KOPT-K1 (cell line): ENCODE results near the gene NPNT.

Experiments used
- H3K27ac ChIP-seq: fragments of 200-600 bp; sonication (generic); 2 replicates; pipeline ENCODE4 v1.5.1; 2016; ENCODE audit warnings: antibody characterized with exemption, mild to moderate bottlenecking, low read depth, low read length; ENCODE audit not compliant: poor library complexity, severe bottlenecking
- H3K36me3 ChIP-seq: fragments of 200-600 bp; sonication (generic); 2 replicates; pipeline ENCODE4 v1.5.1; 2017; ENCODE audit warnings: antibody characterized with exemption, mild to moderate bottlenecking, low read length, moderate library complexity; ENCODE audit not compliant: insufficient read depth
- H3K9me3 ChIP-seq: fragments of 200-600 bp; sonication (generic); 2 replicates; pipeline ENCODE4 v1.5.1; 2017; ENCODE audit warnings: antibody characterized with exemption, low read length, mild to moderate bottlenecking; ENCODE audit not compliant: insufficient read depth, poor library complexity, severe bottlenecking

Gene NPNT

GRCh38 chr4:106010761-106011160 is 115.5 kb downstream of the NPNT start:
- H3K9me3 ChIP-seq = peaks cover 11% of the 10 kb centered on the region
- H3K27ac ChIP-seq = no peak overlapping the region
- H3K36me3 ChIP-seq = no peaks in the 10 kb centered on the region

GRCh38 chr4:106011387-106011786 is 116.1 kb downstream of the NPNT start:
- no peak overlapping the region for H3K27ac ChIP-seq
- peaks cover 11% of the 10 kb centered on the region for H3K9me3 ChIP-seq
- no peaks in the 10 kb centered on the region for H3K36me3 ChIP-seq

GRCh38 chr4:106017975-106018374 is 122.7 kb downstream of the NPNT start:
- H3K9me3 ChIP-seq = no peaks in the 10 kb centered on the region
- H3K27ac ChIP-seq = no peak overlapping the region
- H3K36me3 ChIP-seq = no peaks in the 10 kb centered on the region

GRCh38 chr4:106019771-106020170 is 124.5 kb downstream of the NPNT start:
- Histone ChIP-seq H3K36me3 (no peaks in the 10 kb centered on the region), H3K27ac (no peak overlapping the region), H3K9me3 (no peaks in the 10 kb centered on the region)
